Breast epithelium (tissue), 4 donors: Measurements from ENCODE around the gene CXorf65. TPM values are rescaled to one million over a fixed set of nuclear protein-coding genes. Genes with fewer than 3 reads are reported as not detected.

ENCODE experiments used
- DNase-seq, 2 donors: peaks; one replicate each; pipeline ENCODE4 v3.0.0-alpha.2; 2019; ENCODE audit warnings: low spot score in 2 of 2
- H3K27ac ChIP-seq, 2 donors: fragments of 200-600 bp; sonication (generic) in 1 of 2; one replicate each; pipeline ENCODE4 v1.5.1; 2016 to 2019; ENCODE audit warnings: mild to moderate bottlenecking in 1 of 2
- H3K27me3 ChIP-seq, 2 donors: fragments of 200-600 bp; sonication (generic) in 1 of 2; one replicate each; pipeline versions ENCODE4 v1.5.1 to v1.6.0; 2017 to 2019; ENCODE audit warnings: control low read depth in 1 of 2, mild to moderate bottlenecking in 1 of 2
- H3K36me3 ChIP-seq: fragments of 200-600 bp; one replicate; pipeline ENCODE4 v1.5.1; 2019
- H3K4me1 ChIP-seq, 2 donors: fragments of 200-600 bp; sonication (generic); one replicate each; pipeline ENCODE4 v1.5.1; 2016 to 2019; ENCODE audit warnings: control low read depth in 1 of 2
- H3K4me3 ChIP-seq, 3 donors: fragments of 200-600 bp; sonication (generic); 1 replicate in 2 of 3; 2 replicates in 1 of 3; pipeline ENCODE4 v1.5.1; 2016 to 2019; ENCODE audit warnings: mild to moderate bottlenecking in 3 of 3, moderate library complexity in 2 of 3
- H3K9me3 ChIP-seq, 2 donors: fragments of 200-600 bp; sonication (generic) in 1 of 2; one replicate each; pipeline ENCODE4 v1.5.1; 2016 to 2019; ENCODE audit warnings: control low read depth in 1 of 2
- CTCF ChIP-seq, 3 donors: fragments of 450-650 bp; IDR thresholded peaks; one replicate each; pipeline ENCODE4 v1.5.1; 2016 to 2017; ENCODE audit warnings: antibody characterized with exemption in 3 of 3, mild to moderate bottlenecking in 3 of 3, moderate library complexity in 3 of 3
- POLR2A ChIP-seq: fragments of 450-650 bp; IDR thresholded peaks from one replicate; pipeline ENCODE4 v1.6.1; 2016; ENCODE audit warnings: antibody characterized with exemption, mild to moderate bottlenecking, moderate library complexity
- POLR2AphosphoS5 ChIP-seq, 3 donors: sonication (generic); formaldehyde crosslinking; IDR thresholded peaks; one replicate each; pipeline ENCODE4 v1.6.1; 2017; ENCODE audit warnings: antibody characterized with exemption in 3 of 3
- intact Hi-C: fragments of 100-400 bp; cut with DNase I; formaldehyde crosslinking; loops from one replicate; pipeline ENCODE4 v1.15.1; 2023; ENCODE audit warnings: low total_unique reads
- total RNA-seq, 3 donors: library from RNA; depleted of rRNA; stranded (reverse); fragments of >200 nt; gene quantifications; one replicate each; pipeline ENCODE4 v1.1.0, GENCODE V29; 2016

Gene CXorf65
- total RNA-seq, 3 donors from 2014 or later, result not detected

DNA sequence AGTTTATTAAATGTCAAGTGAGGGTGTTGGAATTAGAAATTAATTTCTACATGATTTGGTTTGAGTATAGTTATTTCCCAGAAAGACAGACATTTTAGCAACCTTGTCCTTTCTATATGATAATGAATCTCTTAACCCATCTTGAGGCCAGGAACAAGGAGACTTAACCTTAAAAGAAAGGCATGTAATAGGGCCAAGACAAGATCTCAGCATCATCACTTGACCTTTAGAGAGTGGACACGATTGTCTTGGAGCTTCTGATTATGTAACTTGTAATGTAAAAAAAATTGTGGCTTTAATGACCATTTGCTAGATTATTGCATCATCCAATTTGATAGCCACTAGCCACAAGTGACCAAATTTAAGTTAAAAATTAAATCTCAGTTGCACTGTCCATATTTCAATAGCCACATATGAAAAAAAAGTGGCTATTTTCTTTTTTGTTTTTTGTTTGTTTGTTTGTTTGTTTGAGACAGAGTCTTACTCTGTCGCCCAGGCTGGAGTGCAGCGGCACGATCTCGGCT lies 24.4 kb downstream of the CXorf65 start:
- Histone ChIP-seq H3K4me3 (no peak overlapping the region), H3K27ac (no peak overlapping the region), H3K36me3 (no peaks in the 10 kb centered on the region), H3K4me1 (no peaks in the 10 kb centered on the region), H3K27me3 (peaks cover 0 to 20% of the 10 kb centered on the region in 2 donors), H3K9me3 (no peaks in the 10 kb centered on the region)
- DNase-seq, result no peak
- intact Hi-C loops, result no loop called here
- TF ChIP-seq POLR2AphosphoS5 (IDR thresholded peaks at IDR 0.05) (no peak), POLR2A (no peak), CTCF (IDR thresholded peaks at IDR 0.05) (no peak)

- no peak for TF ChIP-seq POLR2A
- TF ChIP-seq POLR2AphosphoS5 (IDR thresholded peaks at IDR 0.05), result no peak
- TF ChIP-seq CTCF (IDR thresholded peaks at IDR 0.05), result no peak
- H3K27ac ChIP-seq, result no peak overlapping the region
- no peaks in the 10 kb centered on the region for H3K36me3 ChIP-seq
- intact Hi-C loops, result no loop called here
- no peak for DNase-seq
- no peak overlapping the region for H3K4me3 ChIP-seq
- H3K4me1 ChIP-seq, result no peaks in the 10 kb centered on the region
- H3K9me3 ChIP-seq, result no peaks in the 10 kb centered on the region
- peaks cover 0 to 18% of the 10 kb centered on the region in 2 donors for H3K27me3 ChIP-seq
Measured at GRCh38 chrX:71081330-71082123, 25.0 kb downstream of the CXorf65 start.

DNA sequence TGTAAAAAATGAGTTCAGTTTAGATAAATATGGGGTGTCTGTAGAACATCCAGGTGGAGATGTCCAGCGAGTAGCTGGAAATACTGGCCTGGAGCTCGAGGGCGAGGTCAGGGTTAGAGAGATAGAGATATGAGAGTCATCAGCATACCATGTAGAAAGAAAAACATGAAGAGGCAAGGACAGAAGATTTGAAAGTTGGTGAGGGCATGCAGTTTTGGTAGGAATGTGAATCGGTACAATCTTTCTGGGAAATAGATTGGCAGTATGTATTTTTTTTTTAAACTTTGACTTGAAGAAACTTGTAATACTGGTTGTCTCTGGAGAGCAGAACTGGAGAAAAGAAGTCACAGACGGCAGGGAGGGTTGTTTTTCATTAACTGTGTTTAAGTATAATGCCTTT lies 36.0 kb downstream of the CXorf65 start:
- H3K4me1 ChIP-seq, result no peaks in the 10 kb centered on the region

GRCh38 chrX:71068044-71068918 lies 38.3 kb downstream of the CXorf65 start, which contains the start of gene SNX12:
SNX12 (minus strand) TSS chrX:71068334; CDS start chrX:71068306, 28 bp downstream.
- TF ChIP-seq CTCF (IDR thresholded peaks at IDR 0.05) (peak in 2 of 3 donors; percentile 31 to 88), POLR2AphosphoS5 (IDR thresholded peaks at IDR 0.05) (peak in 2 of 3 donors; percentile 50 to 59), POLR2A (no peak)
- H3K9me3 ChIP-seq, result no peaks in the 10 kb centered on the region

More for the DNA sequence above, 36.0 kb downstream of the CXorf65 start:
- H3K36me3 ChIP-seq, result no peaks in the 10 kb centered on the region
- TF ChIP-seq POLR2AphosphoS5 (IDR thresholded peaks at IDR 0.05), result no peak
- TF ChIP-seq CTCF (IDR thresholded peaks at IDR 0.05), result no peak
- TF ChIP-seq POLR2A, result no peak
- intact Hi-C loops, result no loop called here
- no peak overlapping the region for H3K4me3 ChIP-seq
- no peak overlapping the region for H3K27ac ChIP-seq
- no peaks in the 10 kb centered on the region for H3K9me3 ChIP-seq
- H3K27me3 ChIP-seq, result peaks cover 0 to 27% of the 10 kb centered on the region in 2 donors
- DNase-seq, result no peak

More at GRCh38 chrX:71068044-71068918, 38.3 kb downstream of the CXorf65 start, which contains the start of gene SNX12:
- peak; percentile 86 to 91 for DNase-seq
- H3K27ac ChIP-seq, result peak within 1 kb of the TSS; percentile 79 to 84
- intact Hi-C loops, result no loop called here
- no peaks in the 10 kb centered on the region for H3K36me3 ChIP-seq
- no peaks in the 10 kb centered on the region for H3K4me1 ChIP-seq
- H3K27me3 ChIP-seq, result peaks cover 0 to 20% of the 10 kb centered on the region in 2 donors
- peak within 1 kb of the TSS; percentile 54 to 68 (median 61) for H3K4me3 ChIP-seq
